ENCODE results near the gene RFX5. TPM values are rescaled to one million over a fixed set of nuclear protein-coding genes. Genes with fewer than 3 reads are reported as not detected.

RFX5 gene
- total RNA-seq, 1 donor from 2014 or later = 89.5 TPM

- TF ChIP-seq CTCF (IDR thresholded peaks at IDR 0.05; ENCODE audit: unreplicated experiment) = no peak
- Mint-ChIP-seq H3K36me3 (peaks cover 37% of the 10 kb centered on the region), H3K9me3 (no peaks in the 10 kb centered on the region), H3K27ac (no peak overlapping the region), H3K27me3 (ENCODE audit: low read depth) (no peaks in the 10 kb centered on the region), H3K4me1 (no peaks in the 10 kb centered on the region), H3K4me3 (no peak overlapping the region)
- DNase-seq (ENCODE audit: low spot score in 2 of 2, unreplicated experiment in 2 of 2) = no peak
Observed at GRCh38 chr1:151318975-151319374, 28.1 kb downstream of the RFX5 start.

- Mint-ChIP-seq H3K36me3 (peaks cover 38% of the 10 kb centered on the region), H3K27ac (no peak overlapping the region), H3K4me3 (no peak overlapping the region), H3K27me3 (ENCODE audit: low read depth) (no peaks in the 10 kb centered on the region), H3K9me3 (no peaks in the 10 kb centered on the region), H3K4me1 (peaks cover 11% of the 10 kb centered on the region)
- no peak for TF ChIP-seq CTCF (IDR thresholded peaks at IDR 0.05; ENCODE audit: unreplicated experiment)
- no peak for DNase-seq (ENCODE audit: low spot score in 2 of 2, unreplicated experiment in 2 of 2)
Observed at GRCh38 chr1:151315565-151316235, 31.4 kb downstream of the RFX5 start.

- no peaks in the 10 kb centered on the region for H3K9me3 Mint-ChIP-seq
- no peak overlapping the region for H3K4me3 Mint-ChIP-seq
- TF ChIP-seq CTCF (IDR thresholded peaks at IDR 0.05; ENCODE audit: unreplicated experiment) = no peak
- H3K27me3 Mint-ChIP-seq (ENCODE audit: low read depth) = no peaks in the 10 kb centered on the region
- H3K36me3 Mint-ChIP-seq = peaks cover 33% of the 10 kb centered on the region
- no peak for DNase-seq (ENCODE audit: low spot score in 2 of 2, unreplicated experiment in 2 of 2)
- H3K27ac Mint-ChIP-seq = no peak overlapping the region
- peaks cover 18% of the 10 kb centered on the region for H3K4me1 Mint-ChIP-seq
Observed at GRCh38 chr1:151314137-151314875, 32.7 kb downstream of the RFX5 start.

- Mint-ChIP-seq H3K36me3 (peaks cover 28% of the 10 kb centered on the region), H3K27me3 (ENCODE audit: low read depth) (no peaks in the 10 kb centered on the region), H3K4me1 (peaks cover 20% of the 10 kb centered on the region), H3K9me3 (no peaks in the 10 kb centered on the region), H3K27ac (no peak overlapping the region), H3K4me3 (no peak overlapping the region)
- no peak for TF ChIP-seq CTCF (IDR thresholded peaks at IDR 0.05; ENCODE audit: unreplicated experiment)
- DNase-seq (ENCODE audit: low spot score in 2 of 2, unreplicated experiment in 2 of 2) = no peak
Observed at GRCh38 chr1:151313501-151313900, 33.6 kb downstream of the RFX5 start.

- H3K27me3 Mint-ChIP-seq (ENCODE audit: low read depth) = no peaks in the 10 kb centered on the region
- no peak overlapping the region for H3K4me3 Mint-ChIP-seq
- DNase-seq (ENCODE audit: low spot score in 2 of 2, unreplicated experiment in 2 of 2) = no peak
- peaks cover 20% of the 10 kb centered on the region for H3K4me1 Mint-ChIP-seq
- no peak overlapping the region for H3K27ac Mint-ChIP-seq
- no peak for TF ChIP-seq CTCF (IDR thresholded peaks at IDR 0.05; ENCODE audit: unreplicated experiment)
- H3K36me3 Mint-ChIP-seq = peaks cover 34% of the 10 kb centered on the region
- H3K9me3 Mint-ChIP-seq = no peaks in the 10 kb centered on the region
Observed at GRCh38 chr1:151312826-151313225, 34.2 kb downstream of the RFX5 start.

Measured in mesothelial cell of epicardium (in vitro differentiated cells).